H1 (cell line): ENCODE results near the gene XPNPEP3. TPM values are rescaled to one million over a fixed set of nuclear protein-coding genes. Genes with fewer than 3 reads are reported as not detected.

Experiments used
- ATF3 ChIP-seq: IDR thresholded peaks from 2 replicates; pipeline ENCODE4 v1.6.1; 2011; ENCODE audit warnings: low read depth, mild to moderate bottlenecking, low read length; ENCODE audit not compliant: insufficient read depth
- JUN ChIP-seq: IDR thresholded peaks from 2 replicates; pipeline ENCODE4 v1.6.1; 2011; ENCODE audit warnings: low read depth, mild to moderate bottlenecking, improper control_type of control experiment, low read length
- SP1 ChIP-seq: IDR thresholded peaks from 2 replicates; pipeline ENCODE4 v1.6.1; 2011; ENCODE audit warnings: low read depth, low read length
- polyA plus RNA-seq, 7 experiments: library from polyadenylated mRNA; depleted of rRNA in 3 of 7; stranded (reverse) in 5 of 7; unstranded in 2 of 7; fragments of >200 nt in 5 of 7; fragments of 200-250 nt in 2 of 7; gene quantifications; 1 replicate in 5 of 7; 2 replicates in 1 of 7; 4 replicates in 1 of 7; pipeline versions ENCODE4 v1.2.1 to v1.2.3, GENCODE V29; 2011 to 2013; ENCODE audit warnings: missing spikeins in 2 of 7, mixed read lengths in 2 of 7
- total RNA-seq: library from RNA; stranded (reverse); fragmentation: NEBNext Ultra II Directional; extraction: Animal tissue kit (Norgen Biotek cat#: 25700); gene quantifications from 2 replicates; pipeline ENCODE4 v1.2.1, GENCODE V29; 2021

Gene XPNPEP3
- total and polyA plus RNA-seq, 2 of the 8 experiments (the other 6 are each of a cell fraction or from before 2014, with no cell fraction given): 25.8 to 29.2 TPM

- TF ChIP-seq SP1 (no peak), ATF3 (no peak), JUN (no peak)
Observed at GRCh38 chr22:40955571-40955970, 98.6 kb downstream of the XPNPEP3 start (continued).
